ENCODE results near the gene ZNF496.
A peak's percentile ranks its signal among the peaks of the same experiment; 100 is the strongest.
"Not testable (repeated sequence)": the region's sequence is repeated elsewhere in the genome, so short reads cannot be mapped to it uniquely, and the experiment has no call there.

Gene ZNF496

GRCh38 chr1:247359559-247359958 is 27.9 kb upstream of the ZNF496 start:
- DNase-seq (no peak), ATAC-seq (no peak)

- no peak for DNase-seq
- no peak for ATAC-seq
These were observed 27.3 kb upstream of the ZNF496 start for GRCh38 chr1:247358920-247359319.

DNA sequence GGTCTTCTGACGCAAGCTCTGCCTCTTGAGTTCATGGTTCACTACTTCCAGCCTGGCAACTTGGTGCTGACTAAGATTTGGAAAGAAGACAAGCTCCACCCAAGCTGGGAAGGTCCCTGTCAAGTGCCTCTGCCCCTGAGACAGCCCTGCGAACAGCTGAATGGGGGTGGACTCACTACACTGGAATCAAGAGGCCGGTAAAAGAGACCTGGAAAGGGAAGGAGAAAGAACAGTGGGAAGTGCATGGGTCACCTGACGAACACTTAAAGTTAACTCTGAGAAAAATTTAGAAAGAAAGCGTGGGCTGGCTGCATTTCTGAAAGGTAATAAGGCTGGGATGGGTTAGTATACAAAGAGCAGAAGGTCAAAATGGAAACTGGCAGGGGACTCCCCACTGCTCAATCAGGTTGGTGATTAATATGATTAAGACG is 26.1 kb upstream of the ZNF496 start:
- DNase-seq, result no peak
- ATAC-seq, result peak; percentile 41

DNA sequence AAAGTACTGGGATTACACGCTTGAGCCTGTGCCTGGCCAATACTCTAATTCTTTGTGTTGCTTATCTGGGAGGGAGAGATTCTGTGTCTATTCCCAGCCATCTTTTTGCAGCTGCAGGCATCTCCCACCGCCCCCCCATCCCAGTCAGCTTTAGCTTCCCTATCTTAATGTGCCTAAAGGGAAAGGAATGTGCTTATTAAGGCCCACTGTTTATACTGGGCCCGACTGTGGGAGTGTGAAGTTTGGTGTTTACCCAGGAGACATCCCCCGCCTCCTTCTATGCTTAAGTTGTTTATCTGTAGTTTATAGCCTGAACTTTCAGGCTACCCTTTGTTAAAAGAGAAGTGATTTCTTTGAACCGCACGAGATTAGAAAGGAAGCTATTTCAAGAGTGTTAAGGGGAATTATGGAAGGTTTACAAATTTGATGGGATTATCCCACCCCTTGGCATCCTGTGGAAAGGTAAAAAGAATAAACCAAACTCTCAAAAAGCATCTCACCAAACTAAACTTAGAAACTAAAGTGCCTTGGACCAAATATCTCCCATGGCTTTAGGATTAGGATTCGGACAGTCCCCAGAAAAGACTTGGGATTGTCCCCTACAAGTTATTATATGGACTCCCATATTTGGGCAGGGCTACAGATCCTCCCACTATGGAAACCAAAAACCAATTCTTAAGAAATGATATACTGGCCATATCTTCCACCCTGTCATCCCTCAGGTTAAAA is 25.5 kb upstream of the ZNF496 start:
- peak; percentile 34 for ATAC-seq
- DNase-seq, result no peak

- DNase-seq, result not testable (repeated sequence)
These were observed 23.5 kb upstream of the ZNF496 start for GRCh38 chr1:247355160-247355559.

GRCh38 chr1:247352175-247352574 is 20.5 kb upstream of the ZNF496 start:
- ATAC-seq (no peak), DNase-seq (no peak)

More at GRCh38 chr1:247355160-247355559, 23.5 kb upstream of the ZNF496 start:
- not testable (repeated sequence) for ATAC-seq

DNA sequence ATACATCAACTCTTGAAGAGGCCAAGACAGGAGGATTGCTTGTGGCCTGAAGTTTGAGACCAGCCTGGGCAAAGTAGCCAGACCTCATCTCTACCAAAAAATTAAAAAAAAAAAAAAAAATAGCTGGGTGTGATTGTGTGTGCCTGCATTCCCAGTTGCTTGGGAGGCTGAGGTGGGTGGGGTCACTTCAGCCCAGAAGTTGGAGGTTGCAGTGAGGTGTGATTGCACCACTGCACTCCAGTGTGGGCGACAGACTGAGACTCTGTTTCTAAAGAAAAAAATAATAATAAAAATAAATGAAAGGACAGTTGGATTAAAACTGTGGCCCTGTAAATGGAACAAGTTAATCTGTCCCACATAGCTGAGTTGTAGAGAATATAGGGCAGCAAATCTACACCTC is 18.9 kb upstream of the ZNF496 start:
- DNase-seq (no peak), ATAC-seq (no peak)

DNA sequence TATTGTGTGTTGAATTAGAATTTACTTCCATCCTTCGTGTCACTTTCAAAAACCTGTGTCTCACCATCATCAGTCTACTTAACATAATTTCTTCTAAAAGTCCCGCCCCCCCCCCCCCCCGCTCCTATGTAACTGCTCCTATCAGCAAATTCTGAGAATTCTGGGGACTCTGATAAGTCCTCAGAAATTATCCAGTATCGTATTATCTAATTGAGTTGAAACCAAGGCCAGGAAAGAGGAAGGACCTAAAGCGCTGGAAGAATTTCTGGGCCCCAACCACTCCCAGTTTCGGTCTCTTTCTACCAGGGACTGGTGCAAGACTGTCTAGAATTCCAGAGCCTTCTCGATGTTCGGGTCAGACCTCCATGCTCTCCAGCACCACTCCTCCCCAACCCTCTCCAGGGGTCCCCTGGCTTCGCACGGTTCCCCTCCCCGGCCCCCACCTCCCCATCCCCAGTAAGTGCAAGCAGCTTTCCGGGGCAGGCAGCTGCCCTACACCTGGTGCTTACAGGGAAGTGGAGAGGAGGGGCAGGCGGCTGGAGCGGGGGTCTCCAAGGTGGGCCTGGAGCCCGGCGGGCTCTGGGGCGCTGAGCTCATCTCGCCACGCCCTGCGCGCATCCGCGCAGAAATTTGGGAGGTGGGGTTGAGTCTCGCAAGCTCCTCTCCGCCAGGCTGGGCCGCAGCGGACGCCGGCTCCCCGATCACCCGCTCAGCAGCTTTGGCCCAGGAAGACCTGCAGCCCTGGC is 16.0 kb upstream of the ZNF496 start:
- ATAC-seq (no peak), DNase-seq (no peak)

DNA sequence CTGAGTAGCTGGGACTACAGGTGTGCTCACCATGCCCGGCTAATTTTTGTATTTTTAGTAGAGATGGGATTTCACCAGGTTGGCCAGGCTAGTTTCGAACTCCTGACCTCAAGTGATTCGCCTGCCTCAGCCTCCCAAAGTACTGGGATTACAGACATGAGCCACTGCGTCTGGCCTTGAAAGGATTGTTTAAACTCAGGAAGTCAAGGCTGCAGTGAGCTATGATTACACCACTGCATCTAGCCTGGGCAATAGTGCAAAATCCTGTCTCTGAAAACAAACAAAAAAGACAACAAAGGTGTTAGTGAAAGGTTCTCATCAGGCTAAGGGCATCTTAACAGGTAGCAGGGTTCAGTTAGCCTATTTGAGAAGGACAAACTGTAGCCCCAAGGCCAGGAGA is 14.2 kb upstream of the ZNF496 start:
- ATAC-seq (no peak), DNase-seq (no peak)

DNA sequence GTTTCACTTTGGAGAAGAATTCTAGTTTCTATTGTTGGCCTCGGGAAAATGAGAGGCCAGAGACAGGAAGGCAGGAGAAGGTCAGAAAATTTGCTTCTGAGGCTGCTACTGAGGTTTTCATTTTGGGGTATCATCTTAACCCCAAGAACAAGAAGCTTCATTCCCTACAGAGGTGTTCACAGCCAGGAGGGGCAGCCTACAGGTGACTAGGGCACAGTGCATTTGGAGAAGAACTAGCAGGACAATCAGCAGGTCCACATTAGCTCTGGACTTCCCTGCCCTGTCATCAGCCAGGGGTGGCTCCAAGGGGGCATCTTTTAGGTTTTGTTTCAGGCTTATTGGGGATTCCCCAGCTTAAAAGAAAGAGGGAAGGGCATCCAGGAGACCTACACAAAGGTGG is 12.1 kb upstream of the ZNF496 start:
- no peak for DNase-seq
- no peak for ATAC-seq

GRCh38 chr1:247338723-247339275 is 7.1 kb upstream of the ZNF496 start:
- ATAC-seq, result no peak

DNA sequence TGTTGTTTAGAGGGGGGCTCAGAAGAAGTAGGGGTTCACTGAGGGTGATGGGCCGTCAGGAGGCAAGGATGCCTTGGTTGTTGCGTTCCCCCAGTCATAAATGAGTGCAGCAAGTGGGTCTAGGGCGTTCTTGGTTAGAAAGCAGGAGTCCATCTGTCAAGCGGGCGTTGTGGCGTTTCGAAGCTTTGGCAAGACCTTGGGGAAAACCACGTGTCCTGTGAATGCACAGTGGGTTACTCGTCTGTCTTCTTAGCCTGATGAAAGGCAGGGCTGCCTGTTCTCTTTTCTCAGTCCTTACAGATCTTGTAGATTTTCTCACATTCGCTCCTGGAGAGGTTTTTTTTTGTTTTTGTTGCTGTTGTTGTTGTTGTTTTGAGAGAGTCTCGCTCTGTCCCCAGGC is 6.3 kb upstream of the ZNF496 start:
- ATAC-seq (no peak), DNase-seq (no peak)

More at GRCh38 chr1:247338723-247339275, 7.1 kb upstream of the ZNF496 start:
- DNase-seq, result no peak

DNA sequence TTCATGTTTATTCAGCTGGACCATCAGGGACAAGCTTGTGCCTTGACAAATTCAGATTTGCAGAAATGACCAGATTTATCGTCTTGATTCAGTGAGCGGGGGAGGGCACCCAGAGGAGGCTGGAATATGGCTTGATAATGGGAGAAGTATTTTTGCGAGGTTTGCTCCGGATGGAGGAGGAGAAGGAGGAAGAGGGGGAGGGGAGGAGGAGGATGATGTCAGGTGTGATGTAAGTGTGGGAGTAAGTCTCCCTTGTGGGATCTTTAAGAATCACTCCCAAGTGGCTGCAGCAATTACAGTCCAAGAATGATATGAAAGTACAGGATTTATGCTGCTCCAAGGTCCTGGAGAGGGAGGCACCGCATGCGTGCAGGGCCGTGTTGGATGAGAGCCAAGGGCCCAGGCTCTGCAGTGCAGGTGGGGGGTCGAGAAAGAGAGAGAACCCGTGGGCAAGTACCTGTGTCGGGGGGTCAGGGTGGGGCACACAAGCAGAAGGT is 5.6 kb upstream of the ZNF496 start:
- DNase-seq, result no peak
- no peak for ATAC-seq

DNA sequence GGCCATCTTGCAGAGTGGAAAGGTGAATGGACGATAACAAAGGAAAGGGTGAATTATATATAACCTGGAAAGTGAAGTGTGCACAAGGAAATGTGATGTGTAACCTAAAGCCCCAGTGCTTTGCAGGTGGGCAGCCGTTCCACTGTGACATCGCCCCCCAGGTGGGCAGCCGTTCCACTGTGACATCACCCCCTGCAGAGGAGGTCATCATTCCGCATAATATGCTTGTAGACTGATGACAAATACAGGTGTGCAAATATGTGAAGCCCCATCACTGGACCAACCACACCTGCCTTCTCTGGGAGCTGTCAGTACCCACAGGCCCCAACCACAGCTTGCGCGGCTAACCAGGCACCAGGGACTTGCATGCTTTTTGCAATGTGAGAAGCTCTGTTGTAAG is 4.7 kb upstream of the ZNF496 start:
- DNase-seq (no peak), ATAC-seq (no peak)

DNA sequence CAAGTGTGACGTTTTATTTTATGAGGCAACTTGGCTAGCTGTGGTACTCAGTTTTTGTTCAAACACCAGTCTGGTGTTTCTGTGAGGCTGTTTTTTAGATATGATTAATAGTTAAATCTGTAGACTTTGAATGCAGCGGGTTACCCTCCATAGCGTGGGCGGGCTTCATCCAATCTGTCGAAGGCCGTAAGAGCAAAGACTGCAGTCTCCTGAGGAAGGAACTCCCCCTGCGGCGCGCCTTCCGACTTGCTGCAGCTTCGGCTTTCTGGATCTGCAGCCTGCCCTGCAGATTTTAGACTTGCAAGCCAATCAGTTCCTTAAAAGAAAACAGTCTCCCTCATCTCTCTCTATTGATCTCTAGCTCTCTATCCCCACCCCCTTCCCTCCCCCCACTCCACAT is 4.2 kb upstream of the ZNF496 start:
- ATAC-seq (no peak), DNase-seq (no peak)

DNA sequence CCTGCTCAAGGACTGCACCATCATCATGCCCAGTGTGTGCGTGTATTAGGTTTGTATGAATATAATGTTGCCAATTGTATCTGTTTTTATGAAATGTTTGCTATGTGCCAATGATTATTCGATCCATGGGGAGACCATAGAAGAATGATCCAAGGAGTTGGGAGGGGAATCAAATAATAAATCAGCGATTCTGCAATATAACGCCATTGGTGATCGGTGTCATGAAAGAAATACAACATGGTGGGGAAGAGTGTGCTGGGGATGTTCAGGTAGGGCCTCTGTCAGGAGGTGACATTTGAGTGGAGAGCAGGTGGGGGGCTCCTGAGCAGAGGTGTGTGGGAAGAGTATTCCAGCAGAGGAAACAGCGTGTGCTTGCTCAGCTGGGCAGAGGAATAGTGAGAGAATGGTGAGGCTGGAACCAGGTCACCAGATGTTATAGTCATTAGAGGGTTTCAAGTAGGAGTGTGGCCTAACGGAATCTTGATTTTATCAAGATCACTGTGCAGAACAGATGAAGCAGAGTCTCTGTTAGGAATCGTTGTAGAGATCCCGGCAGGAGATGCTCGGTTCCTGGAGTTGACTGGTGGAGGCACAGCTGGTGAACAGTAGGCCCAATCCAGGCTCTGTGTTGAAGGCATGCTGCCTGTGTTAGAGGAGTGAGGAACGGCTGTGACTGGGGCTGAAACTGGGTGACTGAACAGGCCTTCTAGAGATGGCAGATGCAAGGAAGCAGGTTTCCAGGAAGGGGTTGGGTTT is 2.9 kb upstream of the ZNF496 start:
- ATAC-seq (no peak), DNase-seq (no peak)

DNA sequence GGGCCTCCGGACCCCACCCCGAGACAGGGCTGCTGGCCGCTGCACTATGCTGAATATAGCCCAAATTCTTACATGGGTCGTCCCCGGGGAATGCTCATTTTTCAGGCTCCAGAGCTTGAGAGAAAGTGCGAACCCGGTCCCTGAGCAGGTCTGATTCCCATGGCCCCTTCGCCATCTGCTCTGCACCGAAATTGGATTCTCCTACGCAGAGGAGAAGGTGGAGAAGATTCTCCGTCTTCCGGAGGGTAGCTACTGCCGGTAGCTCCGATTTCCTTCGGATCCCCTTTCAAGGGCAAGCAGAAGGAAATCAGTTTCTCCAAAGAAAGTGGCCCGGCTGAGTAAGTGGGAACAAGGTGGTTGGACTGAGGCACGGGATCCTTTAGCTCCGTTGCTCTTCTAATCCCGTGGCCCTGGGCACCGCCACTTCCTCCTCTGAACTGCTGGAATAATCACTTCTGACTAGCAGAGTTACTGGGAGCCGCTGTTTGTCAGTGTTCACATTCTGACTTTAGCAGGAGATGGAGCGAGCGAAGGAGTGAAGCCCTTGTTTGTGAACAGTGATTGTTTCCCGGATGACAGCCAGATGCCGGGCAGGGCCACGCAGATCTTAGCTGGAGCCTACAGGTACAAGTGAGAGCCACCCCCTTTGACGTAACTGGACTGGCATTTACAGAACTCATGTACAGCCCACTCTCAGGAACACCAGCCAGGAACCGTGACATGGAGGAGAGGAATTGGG is 1.1 kb upstream of the ZNF496 start:
- no peak for ATAC-seq
- DNase-seq, result no peak

- ATAC-seq (peak; percentile 44), DNase-seq (peak; percentile 73)
These were observed 552 bp upstream of the ZNF496 start for GRCh38 chr1:247332215-247332622.

- DNase-seq, result peak; percentile 77
- peak; percentile 75 for ATAC-seq
These were observed 519 bp downstream of the ZNF496 start for GRCh38 chr1:247331172-247331524.

DNA sequence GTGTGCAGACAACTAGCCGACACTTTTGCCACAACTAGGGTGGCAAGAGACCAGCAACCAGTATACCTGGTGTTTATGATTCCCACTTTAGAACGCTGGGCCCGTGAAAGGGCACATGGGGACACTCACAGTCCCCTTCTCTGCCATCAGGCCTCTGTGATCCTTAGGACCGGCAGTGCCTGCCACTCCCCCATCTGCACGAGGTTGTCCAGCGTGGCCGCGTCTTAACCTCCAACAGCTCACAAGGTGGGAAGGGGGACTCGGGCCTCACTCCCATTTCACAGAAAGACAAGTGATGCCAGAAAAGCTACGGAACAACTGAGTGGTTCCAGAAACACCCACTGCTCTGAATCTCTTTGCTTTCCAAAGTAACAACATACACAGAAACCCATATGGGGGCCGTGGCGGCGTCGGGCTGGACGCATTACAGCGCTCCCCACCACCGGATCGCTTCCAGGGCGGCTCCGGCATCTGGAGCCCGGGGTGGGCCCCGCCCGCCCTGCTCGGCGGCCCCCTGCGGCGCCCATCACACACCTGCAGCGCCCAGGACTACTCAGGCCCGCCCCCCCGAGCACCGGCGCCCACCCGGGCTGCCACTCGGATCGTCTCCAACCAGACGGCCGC is 1.0 kb downstream of the ZNF496 start:
- DNase-seq (no peak), ATAC-seq (no peak)

- ATAC-seq, result no peak
- no peak for DNase-seq
These were observed 2.5 kb downstream of the ZNF496 start for GRCh38 chr1:247329097-247329617.

Measured in stimulated activated naive CD8-positive, alpha-beta T cell treated with anti-CD3 and anti-CD28 coated beads, Interleukin-15, Interleukin-2, amounts not matched to agents 100 U/mL and 50 U/mL, for 24 hours (primary cell).